Activated CD8-positive, alpha-beta memory T cell treated with anti-CD3 and anti-CD28 coated beads, Interleukin-2, amount 50 U/mL, for 1 hour (primary cell): ENCODE data around the gene SDHD.
A peak's percentile ranks its signal among the peaks of the same experiment; 100 is the strongest.
"Not testable (repeated sequence)": the region's sequence is repeated elsewhere in the genome, so short reads cannot be mapped to it uniquely, and the experiment has no call there.

Experiments used
- DNase-seq: peaks from one replicate; pipeline ENCODE4 v3.0.0-alpha.2; 2020; ENCODE audit errors: extremely low read depth

SDHD gene

GRCh38 chr11:112086422-112087191, at the start of gene SDHD, which contains the start of gene TIMM8B:
Gene SDHD (plus strand): TSS chr11:112086873. CDS start chr11:112086908, 35 bp downstream.
Gene TIMM8B (minus strand): TSS chr11:112086756. CDS start chr11:112086723, 33 bp downstream.
- DNase-seq: peak; percentile 95

GRCh38 chr11:112037527-112037926, 49.1 kb upstream of the SDHD start:
- no peak for DNase-seq

- no peak for DNase-seq
These were observed 44.3 kb upstream of the SDHD start for GRCh38 chr11:112042161-112042960.

GRCh38 chr11:112042961-112043304, 43.7 kb upstream of the SDHD start:
- DNase-seq: no peak

GRCh38 chr11:112044961-112045360, 41.7 kb upstream of the SDHD start:
- no peak for DNase-seq

GRCh38 chr11:112046647-112047046, 40.0 kb upstream of the SDHD start:
- DNase-seq: not testable (repeated sequence)

GRCh38 chr11:112048256-112048655, 38.4 kb upstream of the SDHD start:
- DNase-seq: not testable (repeated sequence)

GRCh38 chr11:112049777-112050176, 36.9 kb upstream of the SDHD start:
- DNase-seq: no peak

GRCh38 chr11:112050721-112051120, 36.0 kb upstream of the SDHD start:
- no peak for DNase-seq

- DNase-seq: no peak
These were observed 34.9 kb upstream of the SDHD start for GRCh38 chr11:112051768-112052167.

- no peak for DNase-seq
These were observed 29.5 kb upstream of the SDHD start for GRCh38 chr11:112057170-112057569.

GRCh38 chr11:112058103-112058502, 28.6 kb upstream of the SDHD start:
- no peak for DNase-seq

GRCh38 chr11:112062923-112063322, 23.8 kb upstream of the SDHD start:
- DNase-seq: no peak

GRCh38 chr11:112073941-112074811, 12.5 kb upstream of the SDHD start, which contains the start of the genes NKAPD1 and PIH1D2:
Gene NKAPD1 (plus strand): TSS chr11:112074299. CDS start chr11:112075575, 1,276 bp downstream.
Gene PIH1D2 (minus strand): TSS chr11:112074017. CDS start chr11:112073174, 843 bp downstream.
- peak; percentile 56 for DNase-seq

- DNase-seq: no peak
These were observed 3.9 kb upstream of the SDHD start for GRCh38 chr11:112082729-112083128.

GRCh38 chr11:112085822-112086421, 751 bp upstream of the SDHD start:
- no peak for DNase-seq

- no peak for DNase-seq
These were observed 539 bp downstream of the SDHD start for GRCh38 chr11:112087212-112087611.

- not testable (repeated sequence) for DNase-seq
These were observed 8.6 kb downstream of the SDHD start for GRCh38 chr11:112095302-112095701.

- no peak for DNase-seq
These were observed 9.5 kb downstream of the SDHD start for GRCh38 chr11:112096194-112096593.

GRCh38 chr11:112097734-112098528, 11.3 kb downstream of the SDHD start:
- no peak for DNase-seq
